ENCODE data around the gene RAB11A.

The RAB11A gene

GRCh38 chr15:65869126-65869953, at the start of gene RAB11A:
TSS of gene RAB11A (plus strand) at chr15:65869491. CDS start at chr15:65869586, 95 bp downstream.
- Histone ChIP-seq H3K27me3 (ENCODE audit: control insufficient read depth, insufficient read depth, low read length) (no peaks in the 10 kb centered on the region), H3K4me1 (no peaks in the 10 kb centered on the region), H3K4me2 (ENCODE audit: low read length) (peak within 1 kb of the TSS; percentile 67), H3K27ac (peak within 1 kb of the TSS; percentile 95), H3K4me3 (ENCODE audit: low read depth, low read length) (peak within 1 kb of the TSS; percentile 93), H2AFZ (peak within 1 kb of the TSS; percentile 92), H3K9ac (peak within 1 kb of the TSS; percentile 13), H3K9me3 (ENCODE audit: control insufficient read depth, low read length) (no peaks in the 10 kb centered on the region), H3K36me3 (ENCODE audit: control insufficient read depth, insufficient read depth, low read length) (no peaks in the 10 kb centered on the region), H3K79me2 (peaks cover 4% of the 10 kb centered on the region)
- TF ChIP-seq CTCF (IDR thresholded peaks at IDR 0.05) = peak; percentile 22

GRCh38 chr15:65819563-65819960, 49.7 kb upstream of the RAB11A start:
- Histone ChIP-seq H3K79me2 (no peaks in the 10 kb centered on the region), H3K4me3 (ENCODE audit: low read depth, low read length) (no peak overlapping the region), H3K9ac (no peak overlapping the region), H2AFZ (no peak overlapping the region), H3K4me2 (ENCODE audit: low read length) (no peak overlapping the region), H3K27me3 (ENCODE audit: control insufficient read depth, insufficient read depth, low read length) (no peaks in the 10 kb centered on the region), H3K36me3 (ENCODE audit: control insufficient read depth, insufficient read depth, low read length) (no peaks in the 10 kb centered on the region), H3K27ac (no peak overlapping the region), H3K4me1 (no peaks in the 10 kb centered on the region), H3K9me3 (ENCODE audit: control insufficient read depth, low read length) (no peaks in the 10 kb centered on the region)
- no peak for TF ChIP-seq CTCF (IDR thresholded peaks at IDR 0.05)

GRCh38 chr15:65821070-65821469, 48.2 kb upstream of the RAB11A start:
- Histone ChIP-seq H3K4me3 (ENCODE audit: low read depth, low read length) (no peak overlapping the region), H3K79me2 (no peaks in the 10 kb centered on the region), H3K27me3 (ENCODE audit: control insufficient read depth, insufficient read depth, low read length) (no peaks in the 10 kb centered on the region), H3K4me2 (ENCODE audit: low read length) (no peak overlapping the region), H3K4me1 (no peaks in the 10 kb centered on the region), H3K9ac (no peak overlapping the region), H2AFZ (no peak overlapping the region), H3K36me3 (ENCODE audit: control insufficient read depth, insufficient read depth, low read length) (no peaks in the 10 kb centered on the region), H3K9me3 (ENCODE audit: control insufficient read depth, low read length) (no peaks in the 10 kb centered on the region), H3K27ac (no peak overlapping the region)
- no peak for TF ChIP-seq CTCF (IDR thresholded peaks at IDR 0.05)

GRCh38 chr15:65822316-65822715, 47.0 kb upstream of the RAB11A start:
- H3K4me1 ChIP-seq = no peaks in the 10 kb centered on the region
- H3K4me3 ChIP-seq (ENCODE audit: low read depth, low read length) = no peak overlapping the region
- TF ChIP-seq CTCF (IDR thresholded peaks at IDR 0.05) = no peak
- H3K79me2 ChIP-seq = no peaks in the 10 kb centered on the region
- H3K36me3 ChIP-seq (ENCODE audit: control insufficient read depth, insufficient read depth, low read length) = no peaks in the 10 kb centered on the region
- no peak overlapping the region for H2AFZ ChIP-seq
- no peak overlapping the region for H3K4me2 ChIP-seq (ENCODE audit: low read length)
- no peak overlapping the region for H3K27ac ChIP-seq
- no peaks in the 10 kb centered on the region for H3K27me3 ChIP-seq (ENCODE audit: control insufficient read depth, insufficient read depth, low read length)
- H3K9me3 ChIP-seq (ENCODE audit: control insufficient read depth, low read length) = no peaks in the 10 kb centered on the region
- H3K9ac ChIP-seq = no peak overlapping the region

Data from parathyroid adenoma (tissue), 2 donors.